Hematopoietic multipotent progenitor cell (in vitro differentiated cells): ENCODE measurements around the gene METTL15. TPM values are rescaled to one million over a fixed set of nuclear protein-coding genes. Genes with fewer than 3 reads are reported as not detected.
"Not testable (repeated sequence)": the region's sequence is repeated elsewhere in the genome, so short reads cannot be mapped to it uniquely, and the experiment has no call there.

Source experiments
- DNase-seq, 3 donors: peaks; one replicate each; pipeline ENCODE4 v3.0.0-alpha.2; 2011 to 2015; ENCODE audit warnings: low read depth in 2 of 3, low spot score in 2 of 3
- total RNA-seq: library from RNA; depleted of rRNA; stranded (reverse); fragments of >200 nt; gene quantifications from one replicate; pipeline ENCODE4 v1.2.3, GENCODE V29; 2012

METTL15 gene
- total RNA-seq, 1 donor, result 8.1 TPM

DNA sequence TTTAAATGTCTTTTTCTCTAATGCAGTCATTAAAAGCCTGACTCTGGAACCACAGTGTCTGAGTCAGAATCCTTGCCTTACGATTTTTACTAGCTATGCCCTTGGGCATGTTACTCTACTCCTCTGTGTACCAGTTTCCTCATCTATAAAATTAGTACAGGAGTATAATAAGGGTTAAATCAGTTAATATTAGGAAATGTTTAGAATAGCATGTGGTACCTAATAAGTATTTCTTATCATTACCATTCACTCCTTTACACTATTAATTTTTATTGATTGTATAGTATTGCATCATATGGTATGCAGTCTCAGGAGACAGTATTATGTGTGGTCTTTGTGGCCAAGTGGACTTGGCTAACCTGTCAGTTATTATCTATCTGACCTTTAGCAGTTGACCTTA is 68.2 kb downstream of the METTL15 start:
- DNase-seq, result no peak

GRCh38 chr11:28195449-28195848 is 87.3 kb downstream of the METTL15 start:
- DNase-seq, result no peak

DNA sequence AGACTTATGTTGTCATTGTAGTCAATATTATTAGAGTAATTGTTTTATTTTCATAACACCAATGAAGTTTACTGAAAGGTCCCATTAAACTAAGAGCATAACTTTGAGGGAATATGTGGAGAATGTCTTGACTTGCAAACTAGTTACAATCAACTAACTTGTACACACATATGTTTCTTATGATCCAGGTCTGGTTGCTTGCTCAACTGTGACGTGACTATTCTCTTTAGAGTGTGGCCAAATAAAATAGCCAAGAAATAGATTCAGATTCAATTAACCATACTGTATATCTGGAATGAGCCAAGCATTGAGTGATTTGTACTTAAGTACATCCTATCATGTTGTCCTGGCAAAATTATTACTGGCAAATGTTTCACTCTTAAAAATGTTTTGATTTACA is 101.7 kb downstream of the METTL15 start:
- DNase-seq, result no peak

DNA sequence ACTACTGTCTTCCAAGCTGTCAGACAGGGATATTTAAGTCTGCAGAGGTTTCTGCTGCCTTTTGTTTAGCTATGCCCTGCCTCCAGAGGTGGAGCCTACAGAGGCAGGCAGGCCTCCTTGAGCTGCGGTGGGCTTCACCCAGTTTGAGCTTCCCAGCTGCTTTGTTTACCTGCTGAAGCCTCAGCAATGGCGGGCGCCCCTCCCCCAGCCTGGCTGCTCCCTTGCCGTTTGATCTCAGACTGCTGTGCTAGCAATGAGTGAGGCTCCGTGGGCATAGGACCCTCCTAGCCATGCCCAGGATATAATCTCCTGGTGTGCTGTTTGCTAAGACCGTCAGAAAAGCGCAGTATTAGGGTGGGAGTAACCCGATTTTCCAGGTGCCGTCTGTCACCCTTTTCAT is 113.9 kb downstream of the METTL15 start:
- not testable (repeated sequence) for DNase-seq

GRCh38 chr11:28223577-28223976 is 115.4 kb downstream of the METTL15 start:
- no peak for DNase-seq

DNA sequence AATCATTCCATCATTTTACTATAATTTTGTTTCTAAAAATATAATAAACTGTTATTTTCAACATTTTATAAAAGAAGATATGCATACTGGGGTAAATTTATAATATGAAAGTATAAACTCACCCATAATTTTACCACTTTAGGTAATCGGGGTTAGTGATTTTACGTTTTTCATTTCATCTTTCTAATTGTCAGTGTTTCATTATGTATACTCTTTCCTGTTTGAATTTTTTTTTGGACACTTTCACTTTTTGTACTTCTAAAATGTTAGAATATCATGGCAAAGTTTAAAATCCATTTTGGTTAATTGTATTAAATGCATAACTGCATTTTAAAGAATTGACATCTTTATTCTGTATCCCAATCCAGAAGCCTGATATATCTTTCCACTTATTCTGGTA is 115.8 kb downstream of the METTL15 start:
- no peak for DNase-seq

- DNase-seq, result no peak
These were observed 119.3 kb downstream of the METTL15 start for GRCh38 chr11:28227460-28227859.

- DNase-seq, result no peak
These were observed 120.2 kb downstream of the METTL15 start for GRCh38 chr11:28228196-28228895.

- DNase-seq, result no peak
These were observed 123.3 kb downstream of the METTL15 start for GRCh38 chr11:28231475-28231874.

GRCh38 chr11:28232649-28233048 is 124.5 kb downstream of the METTL15 start:
- no peak for DNase-seq

DNA sequence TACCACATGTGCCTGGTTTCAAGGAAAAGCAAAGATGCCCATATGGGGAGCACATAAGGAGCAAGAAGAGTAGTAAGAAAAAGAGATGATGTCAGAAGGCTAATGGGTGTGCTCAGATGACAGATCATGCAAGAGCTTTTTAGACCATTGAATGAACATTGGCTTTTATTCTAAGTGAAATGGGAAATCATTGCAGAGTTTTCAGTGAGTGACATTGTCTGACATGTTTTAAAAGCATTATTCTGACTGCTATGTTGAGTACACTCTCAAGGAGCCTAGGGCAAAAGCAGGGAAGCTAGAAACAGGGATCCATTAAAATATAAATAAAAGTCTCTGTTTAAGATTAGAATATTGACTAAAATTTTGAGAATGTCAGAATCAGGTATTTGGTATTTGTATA is 133.6 kb downstream of the METTL15 start:
- no peak for DNase-seq

DNA sequence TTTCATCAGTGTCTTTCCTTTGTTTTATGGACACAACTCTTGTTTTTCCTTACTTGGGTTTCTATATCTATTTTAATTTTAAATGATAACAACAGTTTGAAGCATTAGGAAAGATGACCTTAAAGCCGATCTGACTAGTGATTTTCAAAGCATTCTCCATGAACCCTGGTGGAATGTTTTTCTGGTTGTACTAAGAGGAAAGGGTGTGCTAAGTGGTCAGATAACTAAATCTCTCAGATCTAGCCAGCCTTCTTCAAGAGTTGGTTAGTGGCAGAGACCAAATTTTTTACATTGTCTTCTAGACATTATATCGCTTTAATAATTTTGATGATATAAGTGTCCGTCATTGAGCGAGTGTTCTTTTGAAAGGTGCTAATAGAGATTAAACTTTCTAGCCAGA is 134.4 kb downstream of the METTL15 start:
- DNase-seq, result no peak

DNA sequence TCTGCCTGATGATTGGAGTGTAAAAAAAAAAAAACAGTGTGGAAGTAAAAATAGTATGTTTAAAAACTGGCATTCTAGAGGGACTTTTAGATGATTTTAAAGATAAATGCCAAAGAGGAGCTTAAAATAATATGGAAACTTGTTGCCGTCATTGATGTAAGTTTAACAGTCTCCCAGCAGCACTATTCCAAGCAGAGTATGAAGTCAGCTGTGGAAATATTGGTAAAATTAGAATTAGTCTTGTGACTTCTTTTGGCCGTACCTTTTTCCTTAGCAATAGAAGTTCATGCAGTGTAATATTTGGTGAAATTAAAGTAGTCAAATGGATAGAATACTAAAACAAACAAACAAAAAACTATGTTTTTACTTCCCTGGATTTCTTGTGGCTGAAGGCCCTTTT is 134.9 kb downstream of the METTL15 start:
- no peak for DNase-seq

DNA sequence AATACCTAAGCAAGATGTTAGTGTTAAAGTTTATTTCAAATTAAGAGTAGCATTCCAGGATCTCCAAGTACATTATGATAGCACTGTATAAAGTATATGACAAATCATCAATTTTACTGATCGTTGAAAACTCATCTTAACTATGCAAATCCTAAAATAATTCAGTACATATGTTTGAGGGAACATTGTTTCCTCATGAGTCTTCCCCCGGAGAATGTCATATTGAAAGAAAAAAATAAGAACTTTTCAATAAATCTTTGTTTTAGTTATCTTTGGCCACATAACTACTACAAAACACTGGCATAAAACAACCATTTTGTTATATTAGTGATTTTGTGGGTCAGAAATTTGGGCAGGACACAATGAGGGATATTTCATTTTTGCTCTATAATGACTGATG is 135.4 kb downstream of the METTL15 start:
- no peak for DNase-seq

- no peak for DNase-seq
These were observed 136.9 kb downstream of the METTL15 start for GRCh38 chr11:28245131-28245530.

DNA sequence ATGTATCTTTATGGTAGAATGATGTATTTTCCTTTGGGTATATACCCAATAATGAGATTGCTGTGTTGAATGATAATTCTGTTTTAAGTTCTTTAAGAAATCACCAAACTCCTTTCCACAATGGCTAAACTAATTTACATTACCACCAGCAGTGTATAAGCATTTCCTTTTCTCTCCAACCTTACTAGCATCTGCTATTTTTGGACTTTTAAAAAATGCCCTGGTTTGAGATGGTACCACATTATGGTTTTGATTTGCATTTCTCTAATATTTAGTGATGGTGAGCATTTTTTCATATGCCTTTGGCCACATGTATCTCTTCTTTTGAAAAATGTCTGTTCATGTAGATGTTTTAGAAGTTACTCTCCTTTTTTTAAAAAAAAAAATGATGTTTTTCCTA is 142.0 kb downstream of the METTL15 start:
- DNase-seq, result no peak

- DNase-seq, result no peak
These were observed 143.1 kb downstream of the METTL15 start for GRCh38 chr11:28251257-28251656.

GRCh38 chr11:28257761-28258160 is 149.6 kb downstream of the METTL15 start:
- no peak for DNase-seq

DNA sequence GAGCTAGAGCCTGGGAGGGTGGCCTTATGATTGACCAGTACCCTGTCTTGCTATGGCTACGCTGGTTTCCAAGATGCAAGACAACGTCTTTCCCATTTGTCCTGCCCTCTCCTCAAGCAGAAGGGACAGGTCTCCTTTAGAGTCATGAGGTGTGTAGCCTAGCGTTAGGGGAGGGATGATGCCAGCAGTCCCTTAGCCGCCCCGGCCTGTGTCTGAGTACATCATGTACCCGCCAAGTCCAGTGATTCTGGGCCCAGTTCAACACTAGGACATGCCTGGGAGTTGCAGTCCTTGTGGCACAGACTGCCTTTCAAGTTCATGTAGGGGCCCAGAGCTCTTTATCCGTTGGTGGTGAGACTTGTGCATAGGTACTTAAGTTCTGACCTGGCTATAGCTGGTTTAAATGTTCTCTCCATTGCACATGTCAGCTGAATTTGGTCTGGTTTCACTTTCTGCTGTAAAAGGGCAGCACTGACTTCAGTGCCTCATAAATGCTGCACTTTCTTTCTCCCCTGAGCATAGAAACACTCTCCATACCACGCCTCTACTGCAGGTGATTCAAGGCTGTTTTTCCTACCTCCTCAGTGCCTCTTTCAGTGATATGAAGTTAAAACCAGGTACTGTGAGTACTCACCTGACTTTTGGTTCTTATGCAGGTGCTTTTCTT is 151.1 kb downstream of the METTL15 start:
- no peak for DNase-seq

DNA sequence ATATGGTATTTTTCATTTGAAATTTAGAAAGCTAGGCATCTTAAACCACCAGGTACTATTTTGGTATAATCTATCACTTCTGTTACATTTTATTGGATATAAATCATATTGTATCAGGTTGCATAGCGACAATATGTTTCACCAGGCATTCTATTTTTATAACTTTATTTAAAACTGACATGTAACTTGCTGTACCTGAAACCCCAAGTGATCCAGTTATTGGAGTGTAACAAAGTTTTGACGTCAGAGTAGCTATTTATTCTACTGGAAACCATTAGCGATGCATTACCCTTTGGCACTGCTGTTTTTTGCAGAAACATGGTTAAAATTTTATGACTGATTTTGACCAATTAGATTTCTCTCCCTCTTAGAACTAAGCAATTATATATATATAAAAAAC is 160.7 kb downstream of the METTL15 start:
- no peak for DNase-seq

DNA sequence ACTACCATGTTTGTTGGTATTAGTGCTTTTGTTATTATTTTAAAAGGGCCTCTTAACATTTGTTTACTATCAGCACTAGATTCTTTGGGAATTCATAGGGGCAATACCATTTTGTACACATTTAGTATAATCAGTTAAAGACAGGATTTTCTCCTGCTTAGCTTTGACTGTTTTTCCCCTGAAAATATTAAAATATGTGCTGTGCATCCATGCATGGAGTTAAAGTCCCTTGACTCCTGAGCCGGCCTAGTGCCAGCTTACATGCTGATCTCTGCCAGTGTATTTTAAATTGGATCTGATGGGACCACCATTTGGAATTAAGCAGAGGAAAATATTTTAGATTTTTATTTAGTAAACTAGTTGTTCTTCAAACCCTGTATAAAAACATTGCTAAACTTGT is 161.4 kb downstream of the METTL15 start:
- DNase-seq, result no peak

GRCh38 chr11:28272247-28272646 is 164.1 kb downstream of the METTL15 start:
- not testable (repeated sequence) for DNase-seq

DNA sequence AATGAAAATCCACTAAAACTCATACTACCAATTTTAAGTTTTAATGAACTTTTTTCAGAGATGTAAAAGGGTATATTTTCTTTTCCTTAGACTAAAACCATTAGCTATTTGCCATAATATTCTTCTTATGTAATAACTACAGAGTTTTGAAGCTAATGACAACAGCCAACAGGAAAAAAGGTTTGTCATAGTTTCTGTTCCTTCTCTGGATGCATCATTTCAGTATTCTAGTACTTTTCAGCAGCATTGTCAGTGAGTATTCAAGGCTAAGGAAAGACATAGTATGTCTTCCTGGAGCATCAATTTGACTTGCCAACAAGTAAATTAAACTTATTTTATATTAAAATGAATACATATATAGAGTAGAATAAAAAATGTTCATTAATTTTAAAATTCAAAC is 166.0 kb downstream of the METTL15 start:
- DNase-seq, result no peak
